HG03457 (cell line): Measurements from ENCODE around the gene LAMB4.
A peak's percentile ranks its signal among the peaks of the same experiment; 100 is the strongest.

Source experiments
- ATAC-seq: cut with Tn5 transposase; IDR thresholded peaks from one replicate; pipeline ENCODE4 v1.9.1; 2021; ENCODE audit warnings: moderate number of reproducible peaks; ENCODE audit not compliant: unreplicated experiment

Gene LAMB4

DNA sequence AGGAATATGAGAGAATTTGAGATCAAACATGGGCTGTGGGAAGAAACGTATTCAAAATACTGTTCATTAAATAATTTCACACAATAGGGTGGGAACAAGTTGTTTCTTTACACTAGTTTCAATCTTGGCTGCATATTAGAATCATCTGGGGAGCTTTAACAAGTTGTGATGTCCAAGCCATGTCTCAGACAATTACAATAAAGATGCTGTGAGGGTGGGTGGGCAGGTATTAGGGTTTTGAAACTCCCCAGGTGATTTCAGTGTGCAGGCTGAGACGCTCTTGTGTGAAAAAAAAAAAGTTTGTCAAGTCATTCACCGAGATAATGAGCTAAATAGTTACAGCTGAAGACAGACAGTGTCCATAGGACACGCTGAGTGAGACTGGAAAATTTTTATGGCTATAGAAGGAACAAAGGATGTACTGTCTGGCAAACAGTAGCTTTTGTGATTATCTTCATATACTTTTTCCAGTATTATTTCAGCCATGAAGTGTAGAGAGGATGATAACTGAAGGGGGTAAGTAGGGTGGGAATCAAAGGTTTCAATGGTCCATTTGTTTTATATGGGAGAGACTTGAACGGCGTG, 12.6 kb upstream of the LAMB4 start:
- no peak for ATAC-seq

- no peak for ATAC-seq
These were observed 12.0 kb upstream of the LAMB4 start for GRCh38 chr7:108142180-108142579.

DNA sequence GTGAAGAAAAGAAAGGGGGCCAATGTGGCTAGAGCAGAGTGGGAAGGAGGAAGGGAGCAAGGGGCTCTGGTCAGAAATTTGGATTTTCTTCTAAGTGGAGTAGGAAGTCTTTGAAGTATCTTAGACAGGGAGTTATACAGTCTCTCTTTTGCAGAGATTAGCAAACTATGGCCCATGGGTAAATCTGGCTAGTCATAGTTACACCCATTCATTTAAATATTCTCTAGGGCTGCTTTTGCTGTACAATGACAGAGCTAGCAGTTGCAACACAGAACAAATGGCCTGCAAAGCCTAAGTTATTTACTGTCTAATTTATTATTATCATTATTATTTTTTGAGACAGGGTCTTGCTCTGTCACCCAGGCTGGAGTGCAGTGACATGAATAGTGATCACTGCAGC, 10.5 kb upstream of the LAMB4 start:
- no peak for ATAC-seq

- ATAC-seq, result no peak
These were observed 8.8 kb upstream of the LAMB4 start for GRCh38 chr7:108138911-108139310.

DNA sequence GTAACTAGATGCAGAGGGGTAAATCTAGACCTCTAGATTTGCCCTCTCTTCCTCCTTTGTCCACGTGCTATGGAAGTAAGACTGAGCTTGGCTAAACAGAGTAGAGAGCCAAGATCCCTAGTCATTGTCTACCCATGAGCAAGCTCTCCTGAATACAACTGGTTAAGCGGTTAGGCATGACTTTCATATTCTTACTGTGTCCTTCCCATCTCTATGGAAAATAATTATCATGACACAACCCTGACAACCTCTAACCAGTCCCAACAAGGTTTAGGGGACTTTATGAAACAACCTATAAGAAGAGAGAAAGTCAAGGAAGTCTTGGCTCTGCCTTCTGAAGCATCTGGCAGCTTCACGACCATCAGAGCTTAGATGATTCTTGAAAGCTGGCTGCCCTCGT, 7.8 kb upstream of the LAMB4 start:
- no peak for ATAC-seq

GRCh38 chr7:108137040-108137439, 6.9 kb upstream of the LAMB4 start:
- ATAC-seq, result no peak

DNA sequence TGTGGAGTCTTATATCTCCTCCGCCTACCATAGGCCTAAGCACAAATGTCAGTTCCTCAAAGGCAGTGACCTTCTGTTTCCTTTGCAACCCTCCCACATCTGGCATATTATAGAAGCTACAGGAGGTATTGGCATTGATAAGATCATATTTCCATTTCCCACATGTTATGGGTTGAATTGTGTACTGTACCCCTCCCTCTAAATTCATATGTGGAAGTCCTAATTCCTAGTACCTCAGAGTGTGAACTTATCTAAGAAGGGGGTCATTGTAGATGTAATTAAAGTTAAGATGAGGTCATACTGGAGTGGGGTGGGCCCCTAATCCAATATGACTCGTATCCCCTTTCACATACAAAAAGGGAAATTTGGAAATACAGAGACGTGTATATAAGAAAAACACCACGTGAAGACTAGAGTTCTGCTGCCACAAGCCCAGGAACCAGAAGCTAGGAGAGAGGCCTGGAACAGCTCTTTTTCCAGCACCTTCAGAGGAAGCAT, 6.1 kb upstream of the LAMB4 start:
- ATAC-seq, result peak; percentile 10

DNA sequence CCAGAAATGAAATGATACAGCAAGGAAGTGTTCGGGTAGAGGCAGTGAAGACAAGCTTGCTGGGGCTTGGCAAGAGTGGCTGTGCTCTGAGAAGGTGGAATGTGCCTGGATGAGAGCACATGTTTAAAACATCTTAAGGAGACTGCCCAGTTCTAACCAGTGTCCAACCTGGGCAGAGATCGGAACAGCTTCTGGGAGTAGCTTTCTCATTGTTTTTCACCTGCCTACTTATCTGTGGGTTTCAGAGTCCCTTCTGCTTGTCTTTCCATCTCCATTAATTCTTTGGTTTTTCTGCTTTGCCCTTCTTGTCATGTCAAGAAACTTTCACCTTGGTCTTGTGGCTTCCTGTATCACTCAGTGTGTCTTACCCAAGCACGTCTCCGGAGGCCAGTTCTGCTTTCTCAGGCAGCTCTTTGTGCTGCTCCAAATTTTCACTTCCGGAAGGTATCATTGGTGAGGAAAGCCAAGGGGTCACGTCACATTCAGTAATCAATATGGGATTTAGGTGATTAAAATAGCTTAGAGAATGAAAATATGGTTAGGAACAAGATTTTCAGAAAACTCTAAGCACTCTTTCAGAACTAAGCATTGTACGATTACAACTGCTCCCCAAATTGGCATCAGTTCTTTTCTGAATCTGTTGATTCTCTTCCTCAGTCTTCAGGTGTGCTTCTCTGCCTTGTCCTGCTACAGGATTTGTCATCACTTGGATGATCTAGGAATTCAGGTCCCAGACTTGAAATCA, 5.5 kb upstream of the LAMB4 start:
- peak; percentile 99 for ATAC-seq

GRCh38 chr7:108134486-108134885, 4.3 kb upstream of the LAMB4 start:
- no peak for ATAC-seq

GRCh38 chr7:108132551-108133265, 2.5 kb upstream of the LAMB4 start:
- no peak for ATAC-seq

DNA sequence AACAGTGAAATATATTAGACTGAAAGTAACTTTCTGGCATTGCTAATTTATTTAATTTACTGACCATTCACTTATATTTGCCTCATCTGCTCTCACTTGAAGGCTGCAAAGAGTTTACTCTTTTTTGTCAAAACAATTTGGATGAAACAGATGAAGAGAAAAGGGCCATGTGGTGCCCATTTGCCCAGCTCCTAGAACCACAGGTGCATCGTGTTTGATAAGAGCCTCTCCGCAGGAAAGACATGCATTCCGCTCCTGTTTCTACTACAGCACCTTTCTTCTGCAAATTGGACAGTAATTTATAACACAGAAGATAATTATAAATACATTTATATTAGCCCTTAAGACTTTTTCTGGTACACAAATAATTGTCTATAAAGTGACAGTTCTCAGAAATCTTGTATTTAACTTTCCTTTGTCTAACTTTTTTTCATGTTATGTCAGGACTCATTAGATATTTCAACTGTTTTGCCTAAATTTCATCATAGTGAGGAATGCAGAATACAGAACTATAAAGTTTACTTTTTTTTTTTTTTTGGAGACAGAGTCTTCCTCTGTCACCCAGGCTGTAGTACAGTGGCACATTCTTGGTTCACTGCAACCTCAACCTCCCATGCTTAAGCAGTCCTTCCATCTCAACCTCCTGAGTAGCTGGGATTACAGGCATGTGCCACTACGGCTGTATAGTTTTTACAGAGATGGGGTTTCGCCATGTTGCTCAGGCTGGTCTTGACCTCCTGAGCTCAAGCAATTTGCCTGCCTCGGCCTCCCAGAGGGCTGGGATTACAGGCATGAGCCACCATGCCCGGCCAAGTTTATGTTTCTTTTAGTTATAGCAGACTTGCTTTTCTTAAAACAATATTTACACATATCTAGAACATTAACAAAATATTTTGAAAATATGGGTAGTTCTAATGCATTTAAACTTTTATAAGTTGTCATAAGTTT, 869 bp downstream of the LAMB4 start:
- ATAC-seq, result no peak

DNA sequence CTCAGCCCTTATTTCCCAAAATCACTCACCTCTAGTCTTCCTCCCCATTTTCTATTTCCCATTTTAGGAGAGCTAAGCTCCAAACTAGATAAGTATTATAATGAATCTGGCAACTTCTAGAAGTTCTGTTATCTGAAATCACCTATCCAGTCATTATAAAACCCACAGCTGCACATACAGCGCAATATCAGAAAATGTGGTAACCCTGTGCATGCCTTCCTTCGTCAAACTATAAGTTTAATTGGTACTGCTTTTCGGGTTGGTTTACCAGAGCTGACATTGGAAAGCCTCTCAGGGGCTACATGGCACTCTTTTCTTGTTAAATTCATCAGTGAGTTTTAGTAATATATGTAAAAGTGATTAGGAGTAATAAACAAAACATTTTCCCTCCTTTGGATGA, 1.6 kb downstream of the LAMB4 start:
- ATAC-seq, result no peak

- no peak for ATAC-seq
These were observed 2.7 kb downstream of the LAMB4 start for GRCh38 chr7:108127461-108127860.

DNA sequence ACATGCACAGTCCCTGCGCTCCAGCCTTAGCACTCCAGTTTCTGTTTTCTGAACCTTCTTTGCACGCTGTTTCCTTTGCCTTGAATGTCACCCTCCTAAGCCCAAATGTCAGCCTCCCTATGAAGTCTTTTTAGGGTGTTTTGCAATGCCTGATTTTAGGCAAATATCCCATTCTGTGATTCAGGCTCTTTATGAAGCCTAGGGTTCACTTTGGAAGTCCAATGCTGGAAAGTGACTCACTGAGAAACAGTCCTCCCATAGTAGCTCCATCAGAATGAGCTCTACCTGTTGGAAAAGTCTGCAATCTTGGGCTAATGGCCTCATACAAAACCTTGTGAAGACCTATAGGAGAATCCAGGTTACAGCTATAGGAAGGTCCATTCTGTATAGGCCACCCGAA, 5.3 kb downstream of the LAMB4 start:
- no peak for ATAC-seq

- ATAC-seq, result no peak
These were observed 8.0 kb downstream of the LAMB4 start for GRCh38 chr7:108122181-108122580.

- no peak for ATAC-seq
These were observed 9.2 kb downstream of the LAMB4 start for GRCh38 chr7:108120933-108121332.

GRCh38 chr7:108120196-108120595, 10.0 kb downstream of the LAMB4 start:
- ATAC-seq, result no peak

GRCh38 chr7:108118959-108119358, 11.2 kb downstream of the LAMB4 start:
- ATAC-seq, result no peak

DNA sequence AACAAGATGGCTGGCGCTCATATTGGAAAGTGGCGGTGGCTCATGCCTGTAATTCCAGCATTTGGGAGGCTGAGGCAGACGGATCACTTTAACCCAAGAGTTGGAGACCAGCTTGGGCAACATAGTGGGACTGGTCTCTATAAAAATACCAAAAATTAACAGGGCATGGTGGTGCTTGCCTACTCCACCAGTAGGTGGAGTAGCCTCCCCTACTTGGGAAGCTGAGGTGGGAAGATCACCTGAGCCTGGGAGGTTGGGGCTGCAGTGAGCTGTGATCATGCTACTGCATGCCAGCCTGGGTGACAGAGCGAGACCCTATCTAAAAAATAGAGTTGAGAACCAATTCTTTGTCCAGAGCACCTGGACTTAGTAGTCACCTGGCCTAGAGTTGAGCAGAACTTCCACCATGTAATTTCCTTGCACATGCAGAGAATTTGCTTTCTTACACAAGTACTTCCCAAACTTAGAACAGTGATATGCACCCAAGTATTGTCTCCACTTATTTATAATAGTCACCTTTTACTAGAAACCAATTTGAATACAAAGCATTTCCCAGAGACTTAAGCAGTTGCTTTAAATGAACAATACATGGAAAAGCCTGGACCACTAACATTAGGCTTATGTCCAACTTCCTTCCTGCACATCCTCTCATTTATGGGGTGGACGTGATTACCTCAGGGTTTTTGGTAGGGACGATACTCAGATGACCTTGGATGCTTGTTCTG, 15.9 kb downstream of the LAMB4 start:
- ATAC-seq, result peak; percentile 67

DNA sequence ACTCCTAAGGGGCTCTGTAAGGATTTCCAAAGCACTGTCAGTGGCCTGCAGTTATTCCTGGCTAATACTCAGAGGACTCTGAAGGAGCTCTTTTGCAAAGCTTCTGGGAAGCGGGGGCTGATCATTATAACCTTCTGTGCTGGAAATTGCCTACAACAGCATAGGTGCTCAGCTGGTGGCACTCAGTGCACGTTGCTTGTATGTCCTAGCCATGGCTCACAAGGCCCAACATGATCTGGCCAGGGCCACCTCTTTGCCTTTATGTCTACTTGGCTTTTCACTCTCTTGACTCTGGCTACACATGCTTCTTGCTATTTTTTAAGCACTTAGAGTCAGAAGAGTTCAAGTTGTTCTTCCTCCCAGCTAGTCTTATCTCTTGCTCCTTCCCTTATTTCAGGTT, 17.5 kb downstream of the LAMB4 start:
- ATAC-seq, result no peak
